ENCODE data around the gene SUGCT. TPM values are rescaled to one million over a fixed set of nuclear protein-coding genes. Genes with fewer than 3 reads are reported as not detected.
"Not testable (repeated sequence)": the region's sequence is repeated elsewhere in the genome, so short reads cannot be mapped to it uniquely, and the experiment has no call there.

The SUGCT gene
- total RNA-seq, 1 donor from 2014 or later: 9.8 TPM

- Mint-ChIP-seq H3K36me3 (peaks cover 2% of the 10 kb centered on the region), H3K9me3 (peaks cover 15% of the 10 kb centered on the region), H3K27me3 (ENCODE audit: low read depth) (peaks cover 4% of the 10 kb centered on the region), H3K4me3 (no peak overlapping the region), H3K4me1 (peaks cover 3% of the 10 kb centered on the region), H3K27ac (no peak overlapping the region)
- TF ChIP-seq CTCF (IDR thresholded peaks at IDR 0.05; ENCODE audit: unreplicated experiment): no peak
- DNase-seq (ENCODE audit: low spot score in 2 of 2, unreplicated experiment in 2 of 2): no peak
Observed at GRCh38 chr7:40147371-40148246, 12.8 kb downstream of the SUGCT start.

GRCh38 chr7:40148247-40148580, 13.4 kb downstream of the SUGCT start:
- not testable (repeated sequence) for H3K4me3 Mint-ChIP-seq; H3K4me1 Mint-ChIP-seq; H3K36me3 Mint-ChIP-seq; H3K27ac Mint-ChIP-seq; H3K27me3 Mint-ChIP-seq (ENCODE audit: low read depth); DNase-seq (ENCODE audit: low spot score in 2 of 2, unreplicated experiment in 2 of 2)
- H3K9me3 Mint-ChIP-seq: peaks cover 15% of the 10 kb centered on the region

- no peak for TF ChIP-seq CTCF (IDR thresholded peaks at IDR 0.05; ENCODE audit: unreplicated experiment)
- H3K9me3 Mint-ChIP-seq: peaks cover 15% of the 10 kb centered on the region
- peaks cover 3% of the 10 kb centered on the region for H3K4me1 Mint-ChIP-seq
- DNase-seq (ENCODE audit: low spot score in 2 of 2, unreplicated experiment in 2 of 2): no peak
- H3K27me3 Mint-ChIP-seq (ENCODE audit: low read depth): peaks cover 2% of the 10 kb centered on the region
- no peak overlapping the region for H3K27ac Mint-ChIP-seq
- no peak overlapping the region for H3K4me3 Mint-ChIP-seq
- peaks cover 2% of the 10 kb centered on the region for H3K36me3 Mint-ChIP-seq
Observed at GRCh38 chr7:40148671-40149070, 13.9 kb downstream of the SUGCT start.

GRCh38 chr7:40151504-40151903, 16.7 kb downstream of the SUGCT start:
- no peak overlapping the region for H3K27ac Mint-ChIP-seq
- TF ChIP-seq CTCF (IDR thresholded peaks at IDR 0.05; ENCODE audit: unreplicated experiment): no peak
- H3K4me3 Mint-ChIP-seq: no peak overlapping the region
- no peaks in the 10 kb centered on the region for H3K27me3 Mint-ChIP-seq (ENCODE audit: low read depth)
- H3K4me1 Mint-ChIP-seq: peaks cover 3% of the 10 kb centered on the region
- no peak for DNase-seq (ENCODE audit: low spot score in 2 of 2, unreplicated experiment in 2 of 2)
- H3K36me3 Mint-ChIP-seq: peaks cover 2% of the 10 kb centered on the region
- H3K9me3 Mint-ChIP-seq: peaks cover 9% of the 10 kb centered on the region

- no peak overlapping the region for H3K4me3 Mint-ChIP-seq
- no peaks in the 10 kb centered on the region for H3K4me1 Mint-ChIP-seq
- no peaks in the 10 kb centered on the region for H3K9me3 Mint-ChIP-seq
- no peak for TF ChIP-seq CTCF (IDR thresholded peaks at IDR 0.05; ENCODE audit: unreplicated experiment)
- H3K27ac Mint-ChIP-seq: no peak overlapping the region
- no peak for DNase-seq (ENCODE audit: low spot score in 2 of 2, unreplicated experiment in 2 of 2)
- H3K27me3 Mint-ChIP-seq (ENCODE audit: low read depth): no peaks in the 10 kb centered on the region
- H3K36me3 Mint-ChIP-seq: no peaks in the 10 kb centered on the region
Observed at GRCh38 chr7:40156988-40157387, 22.2 kb downstream of the SUGCT start.

GRCh38 chr7:40162516-40162915, 27.7 kb downstream of the SUGCT start:
- no peak for TF ChIP-seq CTCF (IDR thresholded peaks at IDR 0.05; ENCODE audit: unreplicated experiment)
- Mint-ChIP-seq H3K9me3 (no peaks in the 10 kb centered on the region), H3K36me3 (no peaks in the 10 kb centered on the region), H3K4me3 (no peak overlapping the region), H3K27me3 (ENCODE audit: low read depth) (no peaks in the 10 kb centered on the region), H3K4me1 (no peaks in the 10 kb centered on the region), H3K27ac (no peak overlapping the region)
- DNase-seq (ENCODE audit: low spot score in 2 of 2, unreplicated experiment in 2 of 2): no peak

Measured in mesothelial cell of epicardium (in vitro differentiated cells).